H1 (cell line): ENCODE results near the gene HMGCS2. TPM values are rescaled to one million over a fixed set of nuclear protein-coding genes. Genes with fewer than 3 reads are reported as not detected.

ENCODE experiments used
- CTCF ChIA-PET: fragments of 300-600 bp; sonication (Branson Sonifier 250); formaldehyde crosslinking; loops from one replicate; lab custom pipeline; 2021; ENCODE audit not compliant: partially characterized antibody; lab: Charles Lee
- POLR2A ChIA-PET: fragments of 300-600 bp; sonication (Branson Sonifier 250); formaldehyde crosslinking; loops from one replicate; lab custom pipeline; 2021; ENCODE audit warnings: inconsistent platforms; ENCODE audit not compliant: partially characterized antibody; lab: Charles Lee
- DNase-seq, 2 experiments: peaks; one replicate each; pipeline versions ENCODE4 v3.0.0 to v3.0.0-alpha.2; 2010 to 2022; ENCODE audit warnings: low spot score in 2 of 2, low read depth in 1 of 2, mixed read lengths in 1 of 2
- FAIRE-seq: peaks from 2 replicates; lab custom pipeline; 2011; peaks lifted over from hg19 to GRCh38; lab: Jason Lieb, UNC
- H2AFZ ChIP-seq: 2 replicates; pipeline ENCODE4 v1.8.1; 2012; ENCODE audit warnings: low read length, inconsistent platforms
- H2AK5ac ChIP-seq: 2 replicates; pipeline ENCODE4 v1.6.1; 2013; ENCODE audit warnings: low read depth, low read length
- H2BK120ac ChIP-seq: replicated peaks from 2 replicates; pipeline ENCODE3; 2013; ENCODE audit warnings: low read depth, low read length, inconsistent platforms
- H2BK12ac ChIP-seq: 2 replicates; pipeline ENCODE4 v1.6.1; 2013; ENCODE audit warnings: low read depth, low read length
- H2BK15ac ChIP-seq: 2 replicates; pipeline ENCODE4 v1.6.1; 2013; ENCODE audit warnings: low read length
- H2BK20ac ChIP-seq: 2 replicates; pipeline ENCODE4 v1.6.1; 2013; ENCODE audit warnings: low read length
- H2BK5ac ChIP-seq: 2 replicates; pipeline ENCODE4 v1.6.1; 2013; ENCODE audit warnings: low read depth, low read length
- H3K14ac ChIP-seq: 2 replicates; pipeline ENCODE4 v1.6.1; 2013; ENCODE audit warnings: inconsistent platforms; ENCODE audit not compliant: insufficient read length
- H3K18ac ChIP-seq: 2 replicates; pipeline ENCODE4 v1.6.1; 2013; ENCODE audit warnings: low read length; ENCODE audit errors: extremely low read depth
- H3K23ac ChIP-seq: 2 replicates; pipeline ENCODE4 v1.6.1; 2013; ENCODE audit warnings: inconsistent platforms; ENCODE audit not compliant: insufficient read length
- H3K23me2 ChIP-seq: 2 replicates; pipeline ENCODE4 v1.6.1; 2013; ENCODE audit warnings: low read depth, low read length
- H3K27ac ChIP-seq: 2 replicates; pipeline ENCODE4 v1.6.1; 2011; ENCODE audit warnings: low read depth, low read length, inconsistent platforms
- H3K27me3 ChIP-seq, 4 experiments: replicated peaks in 1 of 4; 1 replicate in 1 of 4; 2 replicates in 3 of 4; pipeline versions ENCODE4 v1.6.1 to v1.8.1; 2011 to 2013; ENCODE audit warnings: low read length in 3 of 4, mild to moderate bottlenecking in 3 of 4, inconsistent platforms in 2 of 4, mixed read lengths in 2 of 4, moderate library complexity in 1 of 4; ENCODE audit not compliant: control insufficient read depth in 3 of 4, insufficient read depth in 3 of 4; ENCODE audit errors: extremely low read depth in 1 of 4
- H3K36me3 ChIP-seq, 4 experiments: 2 replicates each; pipeline versions ENCODE4 v1.6.1 to v1.8.1; 2011 to 2013; ENCODE audit warnings: mild to moderate bottlenecking in 4 of 4, low read length in 3 of 4, moderate library complexity in 2 of 4, control low read depth in 1 of 4, inconsistent platforms in 1 of 4; ENCODE audit not compliant: insufficient read depth in 4 of 4, control insufficient read depth in 2 of 4
- H3K4ac ChIP-seq: replicated peaks from 2 replicates; pipeline ENCODE3; 2013; ENCODE audit warnings: low read length, low read depth, mixed read lengths, inconsistent platforms; ENCODE audit not compliant: insufficient read length
- H3K4me1 ChIP-seq, 4 experiments: replicated peaks in 1 of 4; 1 replicate in 1 of 4; 2 replicates in 3 of 4; pipeline versions ENCODE4 v1.6.1 to v1.8.1; 2011 to 2013; ENCODE audit warnings: low read length in 3 of 4, inconsistent platforms in 2 of 4, mixed read lengths in 1 of 4; ENCODE audit not compliant: insufficient read depth in 4 of 4, control insufficient read depth in 3 of 4
- H3K4me2 ChIP-seq, 2 experiments: 2 replicates each; pipeline versions ENCODE4 v1.6.1 to v1.8.1; 2011 to 2013; ENCODE audit warnings: low read depth in 2 of 2, low read length in 2 of 2, control low read depth in 1 of 2, inconsistent platforms in 1 of 2, mild to moderate bottlenecking in 1 of 2; ENCODE audit not compliant: insufficient read depth in 1 of 2
- H3K4me3 ChIP-seq, 4 experiments: fragments of 200-600, 300-600 bp in 1 of 4; sonication (generic), shearing (Covaris generic), sonication (Bioruptor Twin) in 1 of 4; 2 replicates each; pipeline versions ENCODE4 v1.5.1 to v1.8.1; 2011 to 2016; ENCODE audit warnings: low read length in 4 of 4, low read depth in 3 of 4, control low read depth in 2 of 4, inconsistent platforms in 2 of 4, mild to moderate bottlenecking in 2 of 4, mixed read lengths in 1 of 4, moderate library complexity in 1 of 4; ENCODE audit not compliant: insufficient read depth in 2 of 4; ENCODE audit errors: extremely low read depth in 1 of 4
- H3K56ac ChIP-seq: replicated peaks from 2 replicates; pipeline ENCODE3; 2013; ENCODE audit warnings: low read depth, mild to moderate bottlenecking, mixed read lengths, low read length, inconsistent platforms; ENCODE audit not compliant: insufficient read length
- H3K79me1 ChIP-seq: 2 replicates; pipeline ENCODE4 v1.6.1; 2013; ENCODE audit warnings: low read depth, low read length, control low read depth
- H3K79me2 ChIP-seq, 2 experiments: 2 replicates each; pipeline versions ENCODE4 v1.6.1 to v1.8.1; 2012 to 2013; ENCODE audit warnings: low read length in 2 of 2, mild to moderate bottlenecking in 2 of 2, inconsistent platforms in 1 of 2; ENCODE audit not compliant: insufficient read depth in 2 of 2, control insufficient read depth in 1 of 2
- H3K9ac ChIP-seq, 4 experiments: replicated peaks in 1 of 4; 1 replicate in 1 of 4; 2 replicates in 3 of 4; pipeline versions ENCODE4 v1.6.1 to v1.8.1; 2011 to 2013; ENCODE audit warnings: low read depth in 3 of 4, low read length in 3 of 4, control low read depth in 2 of 4, mild to moderate bottlenecking in 2 of 4, moderate library complexity in 2 of 4, inconsistent platforms in 1 of 4; ENCODE audit errors: extremely low read depth in 1 of 4
- H3K9me3 ChIP-seq, 2 experiments: 2 replicates each; pipeline versions ENCODE4 v1.6.1 to v1.8.1; 2012 to 2013; ENCODE audit warnings: mild to moderate bottlenecking in 2 of 2, moderate library complexity in 2 of 2, control low read depth in 1 of 2, inconsistent platforms in 1 of 2, low read depth in 1 of 2, low read length in 1 of 2, mixed read lengths in 1 of 2; ENCODE audit not compliant: insufficient read depth in 2 of 2
- H4K20me1 ChIP-seq, 2 experiments: replicated peaks in 1 of 2; 2 replicates each; pipeline versions ENCODE3 to v1.8.1; 2011 to 2013; ENCODE audit warnings: inconsistent platforms in 2 of 2, low read length in 2 of 2, mild to moderate bottlenecking in 1 of 2; ENCODE audit not compliant: insufficient read depth in 2 of 2, control insufficient read depth in 1 of 2
- H4K5ac ChIP-seq: 2 replicates; pipeline ENCODE4 v1.6.1; 2013; ENCODE audit warnings: low read length, low read depth, mixed read lengths, inconsistent platforms; ENCODE audit not compliant: insufficient read length
- H4K8ac ChIP-seq: 2 replicates; pipeline ENCODE4 v1.8.0; 2013; ENCODE audit warnings: mild to moderate bottlenecking, moderate library complexity, low read length, inconsistent platforms; ENCODE audit not compliant: insufficient read depth; ENCODE audit errors: extremely low read depth
- H4K91ac ChIP-seq: replicated peaks from 2 replicates; pipeline ENCODE3; 2013; ENCODE audit warnings: low read length, mixed read lengths, inconsistent platforms; ENCODE audit not compliant: insufficient read length
- CBX8 ChIP-seq: fragments of 300-800, 300-1000 bp; sonication (generic); IDR thresholded peaks from 2 replicates; pipeline ENCODE4 v1.7.1; 2016; ENCODE audit warnings: low read depth, low read length, borderline replicate concordance
- E2F6 ChIP-seq: IDR thresholded peaks from 2 replicates; pipeline ENCODE4 v1.6.1; 2012; ENCODE audit warnings: inconsistent platforms
- GTF2F1 ChIP-seq: IDR thresholded peaks from 2 replicates; pipeline ENCODE4 v1.6.1; 2012; ENCODE audit warnings: low read depth, low read length, improper control_type of control experiment, borderline replicate concordance
- HDAC2 ChIP-seq, 2 experiments: fragments of 300-600 bp in 1 of 2; sonication (generic) in 1 of 2; IDR thresholded peaks; 2 replicates each; pipeline ENCODE4 v1.6.1; 2011 to 2012; ENCODE audit warnings: low read depth in 2 of 2, low read length in 2 of 2, mild to moderate bottlenecking in 2 of 2, moderate library complexity in 2 of 2, borderline replicate concordance in 1 of 2, inconsistent platforms in 1 of 2
- KDM1A ChIP-seq: fragments of 200-600, 300-600 bp; sonication (generic); IDR thresholded peaks from 2 replicates; pipeline ENCODE4 v1.7.1; 2016; ENCODE audit warnings: mild to moderate bottlenecking, low read length, borderline replicate concordance
- KDM5A ChIP-seq: fragments of 200-600 bp; IDR thresholded peaks from 2 replicates; pipeline ENCODE4 v1.7.1; 2012; ENCODE audit warnings: mild to moderate bottlenecking, low read length, inconsistent platforms, mixed read lengths
- RAD21 ChIP-seq, 2 experiments: IDR thresholded peaks in 1 of 2; conservative IDR thresholded peaks in 1 of 2; 2 replicates each; pipeline ENCODE4 v1.6.1; 2011; ENCODE audit warnings: low read depth in 2 of 2, low read length in 2 of 2, improper control_type of control experiment in 1 of 2, inconsistent platforms in 1 of 2, mild to moderate bottlenecking in 1 of 2, moderate library complexity in 1 of 2
- RBBP5 ChIP-seq: IDR thresholded peaks from 2 replicates; pipeline ENCODE4 v1.7.1; 2012; ENCODE audit warnings: low read depth, mild to moderate bottlenecking, inconsistent platforms, low read length, moderate library complexity, borderline replicate concordance
- SAP30 ChIP-seq: fragments of 300-600 bp; sonication (generic); IDR thresholded peaks from 2 replicates; pipeline ENCODE4 v1.7.1; 2012; ENCODE audit warnings: low read length, moderate library complexity, mild to moderate bottlenecking, inconsistent platforms; ENCODE audit not compliant: insufficient read depth, insufficient replicate concordance
- SRF ChIP-seq: IDR thresholded peaks from 2 replicates; pipeline ENCODE4 v1.6.1; 2011; ENCODE audit warnings: mild to moderate bottlenecking, low read depth, low read length, moderate library complexity
- TBP ChIP-seq: IDR thresholded peaks from 2 replicates; pipeline ENCODE4 v1.6.1; 2011; ENCODE audit warnings: low read depth, low read length, improper control_type of control experiment
- TEAD4 ChIP-seq: IDR thresholded peaks from 2 replicates; pipeline ENCODE4 v1.6.1; 2012; ENCODE audit warnings: low read depth, low read length, inconsistent platforms, mixed read lengths
- WGBS, 2 experiments: shearing (Covaris generic) in 1 of 2; methylation state at CpG; one replicate each; pipeline versions ENCODE4 v1.1.6 to v1.1.7; 2013 to 2015; ENCODE audit warnings: low lambda C conversion rate in 2 of 2, mixed read lengths in 2 of 2, inconsistent platforms in 1 of 2, low coverage in 1 of 2, missing lambda C conversion rate in 1 of 2; ENCODE audit not compliant: insufficient replicate concordance in 2 of 2, insufficient coverage in 1 of 2, insufficient read length in 1 of 2; ENCODE audit errors: extremely low coverage in 1 of 2, missing lambda C conversion rate in 1 of 2; 5-methylcytosine and 5-hydroxymethylcytosine counted together
- polyA plus RNA-seq, 7 experiments: library from polyadenylated mRNA; depleted of rRNA in 3 of 7; stranded (reverse) in 5 of 7; unstranded in 2 of 7; fragments of >200 nt in 5 of 7; fragments of 200-250 nt in 2 of 7; gene quantifications; 1 replicate in 5 of 7; 2 replicates in 1 of 7; 4 replicates in 1 of 7; pipeline versions ENCODE4 v1.2.1 to v1.2.3, GENCODE V29; 2011 to 2013; ENCODE audit warnings: missing spikeins in 2 of 7, mixed read lengths in 2 of 7
- total RNA-seq: library from RNA; stranded (reverse); fragmentation: NEBNext Ultra II Directional; extraction: Animal tissue kit (Norgen Biotek cat#: 25700); gene quantifications from 2 replicates; pipeline ENCODE4 v1.2.1, GENCODE V29; 2021

Gene HMGCS2
- total and polyA plus RNA-seq, 2 of the 8 experiments (the other 6 are each of a cell fraction or from before 2014, with no cell fraction given), result not detected

- Histone ChIP-seq H2AFZ (no peak overlapping the region), H3K14ac (no peak overlapping the region), H2BK120ac (no peak overlapping the region), H3K79me2 (no peaks in the 10 kb centered on the region), H4K5ac (no peak overlapping the region), H3K23ac (no peak overlapping the region), H3K56ac (no peak overlapping the region), H3K18ac (no peak overlapping the region), H2BK15ac (no peak overlapping the region), H2BK5ac (no peak overlapping the region), H2BK20ac (no peak overlapping the region), H4K20me1 (no peaks in the 10 kb centered on the region), H2AK5ac (no peak overlapping the region), H2BK12ac (no peak overlapping the region), H3K9me3 (peaks cover 11 to 12% of the 10 kb centered on the region in 2 experiments), H3K27me3 (no peaks in the 10 kb centered on the region), H3K4me3 (no peak overlapping the region), H3K4ac (no peak overlapping the region), H3K4me1 (0 out of 7 replicates have a peak, but pooled peaks cover 0 to 2% (median 0%) of the 10 kb centered on the region in 4 experiments), H3K4me2 (no peak overlapping the region), H3K36me3 (no peaks in the 10 kb centered on the region), H4K8ac (no peak overlapping the region), H3K23me2 (no peaks in the 10 kb centered on the region), H4K91ac (no peak overlapping the region), H3K9ac (no peak overlapping the region), H3K27ac (no peak overlapping the region), H3K79me1 (no peaks in the 10 kb centered on the region)
- FAIRE-seq (no peak), DNase-seq (no peak)
- 97% methylated on average over 2 of the region's 2 CpGs; no CpG with 5 or more reads in 1 of the 2 experiments for WGBS, 2 experiments
- ChIA-PET CTCF (interaction anchor here (2.4 kb wide), 1 partner anchor 27 kb away, joined by 9 read pairs; no protein-coding TSS in a partner anchor), POLR2A (interaction anchor here (1.7 to 4.4 kb wide), 2 partner anchors 10 to 11 kb away, joined by 5 to 37 read pairs; partner anchors contain the start of gene PHGDH)
- no peak for TF ChIP-seq HDAC2 (IDR thresholded peaks at IDR 0.05; ENCODE audit: borderline replicate concordance in 1 of 2, low read depth in 2 of 2, low read length in 2 of 2)
- TF ChIP-seq TBP, result no peak
- TF ChIP-seq TEAD4, result no peak
- TF ChIP-seq E2F6, result no peak
- TF ChIP-seq RBBP5, result no peak
- no peak for TF ChIP-seq SAP30
- TF ChIP-seq KDM5A, result no peak
- no peak for TF ChIP-seq CBX8
- no peak for TF ChIP-seq SRF
- no peak for TF ChIP-seq KDM1A
- no peak for TF ChIP-seq RAD21 (IDR thresholded peaks at IDR 0.05 in 1 of 2, conservative IDR thresholded peaks at IDR 0.05 in 1 of 2; ENCODE audit: low read depth in 2 of 2, low read length in 2 of 2)
- TF ChIP-seq GTF2F1, result no peak
Measured at GRCh38 chr1:119702384-119702783, 66.3 kb downstream of the HMGCS2 start.
